Measurements from ENCODE around the gene SPAG6. TPM values are rescaled to one million over a fixed set of nuclear protein-coding genes. Genes with fewer than 3 reads are reported as not detected.

SPAG6 gene
- under 0.01 TPM in 1 of 2 replicates, not detected in the other for total RNA-seq
- not detected in 2 replicates for polyA plus RNA-seq
- not detected in 2 replicates for polyA plus RNA-seq (2012)
- polyA minus RNA-seq (ENCODE audit: low replicate concordance) = not detected in 2 replicates

GRCh38 chr10:22345301-22346095 is at the start of gene SPAG6:
TSS of gene SPAG6 (plus strand) at chr10:22345496. CDS start at chr10:22345612, 116 bp downstream.
- H4K20me1 ChIP-seq (ENCODE audit: control insufficient read depth, extremely low read depth, insufficient read depth, low read length) = no peaks in the 10 kb centered on the region
- no peak within 1 kb of the TSS for H3K27ac ChIP-seq (ENCODE audit: insufficient read depth, low read length)
- peaks cover 2% of the 10 kb centered on the region for H3K4me1 ChIP-seq (ENCODE audit: control insufficient read depth, extremely low read depth, insufficient read depth, low read length)
- no peaks in the 10 kb centered on the region for H3K36me3 ChIP-seq (ENCODE audit: control insufficient read depth, insufficient read depth, low read length)
- no peak within 1 kb of the TSS for H3K4me2 ChIP-seq (ENCODE audit: extremely low read depth, insufficient read depth, low read length)
- TF ChIP-seq CTCF (conservative IDR thresholded peaks at IDR 0.05 in 1 of 2, IDR thresholded peaks at IDR 0.05 in 1 of 2; ENCODE audit: low read depth in 1 of 2, low read length in 2 of 2) = no peak
- peak; percentile 86 for TF ChIP-seq EZH2 (IDR thresholded peaks at IDR 0.05; ENCODE audit: low read length, missing control alignments)
- H2AFZ ChIP-seq (ENCODE audit: low read length) = no peak within 1 kb of the TSS
- peaks cover 48% of the 10 kb centered on the region for H3K27me3 ChIP-seq (ENCODE audit: control insufficient read depth, insufficient read depth, low read length)
- H3K9ac ChIP-seq (ENCODE audit: insufficient read depth, low read length) = no peak within 1 kb of the TSS
- no peaks in the 10 kb centered on the region for H3K9me3 ChIP-seq (ENCODE audit: control insufficient read depth, insufficient read depth, low read depth, low read length)
- DNase-seq (ENCODE audit: low read depth in 2 of 2) = no peak
- H3K4me3 ChIP-seq (replicated peaks in 1 of 4; ENCODE audit: control extremely low read depth in 1 of 4, insufficient read depth in 1 of 4, low read depth in 3 of 4, low read length in 4 of 4) = no peak within 1 kb of the TSS
- no peaks in the 10 kb centered on the region for H3K79me2 ChIP-seq (ENCODE audit: control insufficient read depth, insufficient read depth, low read length)

- no peak overlapping the region for H3K9ac ChIP-seq (ENCODE audit: insufficient read depth, low read length)
- H3K27me3 ChIP-seq (ENCODE audit: control insufficient read depth, insufficient read depth, low read length) = no peaks in the 10 kb centered on the region
- no peaks in the 10 kb centered on the region for H3K9me3 ChIP-seq (ENCODE audit: control insufficient read depth, insufficient read depth, low read depth, low read length)
- no peak for DNase-seq (ENCODE audit: low read depth in 2 of 2)
- H3K79me2 ChIP-seq (ENCODE audit: control insufficient read depth, insufficient read depth, low read length) = no peaks in the 10 kb centered on the region
- no peak overlapping the region for H3K4me2 ChIP-seq (ENCODE audit: extremely low read depth, insufficient read depth, low read length)
- H2AFZ ChIP-seq (ENCODE audit: low read length) = no peak overlapping the region
- H3K36me3 ChIP-seq (ENCODE audit: control insufficient read depth, insufficient read depth, low read length) = no peaks in the 10 kb centered on the region
- TF ChIP-seq CTCF (conservative IDR thresholded peaks at IDR 0.05 in 1 of 2, IDR thresholded peaks at IDR 0.05 in 1 of 2; ENCODE audit: low read depth in 1 of 2, low read length in 2 of 2) (peak in 1 of 2 donors; percentile 13), EZH2 (IDR thresholded peaks at IDR 0.05; ENCODE audit: low read length, missing control alignments) (no peak)
- no peaks in the 10 kb centered on the region for H3K4me1 ChIP-seq (ENCODE audit: control insufficient read depth, extremely low read depth, insufficient read depth, low read length)
- H3K4me3 ChIP-seq (replicated peaks in 1 of 4; ENCODE audit: control extremely low read depth in 1 of 4, insufficient read depth in 1 of 4, low read depth in 3 of 4, low read length in 4 of 4) = no peak overlapping the region
- no peak overlapping the region for H3K27ac ChIP-seq (ENCODE audit: insufficient read depth, low read length)
- H4K20me1 ChIP-seq (ENCODE audit: control insufficient read depth, extremely low read depth, insufficient read depth, low read length) = no peaks in the 10 kb centered on the region
Measured at GRCh38 chr10:22301193-22301592, 44.1 kb upstream of the SPAG6 start.

- no peak overlapping the region for H3K9ac ChIP-seq (ENCODE audit: insufficient read depth, low read length)
- H3K36me3 ChIP-seq (ENCODE audit: control insufficient read depth, insufficient read depth, low read length) = no peaks in the 10 kb centered on the region
- H3K27me3 ChIP-seq (ENCODE audit: control insufficient read depth, insufficient read depth, low read length) = no peaks in the 10 kb centered on the region
- H3K4me3 ChIP-seq (replicated peaks in 1 of 4; ENCODE audit: control extremely low read depth in 1 of 4, insufficient read depth in 1 of 4, low read depth in 3 of 4, low read length in 4 of 4) = no peak overlapping the region
- peaks cover 1% of the 10 kb centered on the region for H3K4me1 ChIP-seq (ENCODE audit: control insufficient read depth, extremely low read depth, insufficient read depth, low read length)
- H3K4me2 ChIP-seq (ENCODE audit: extremely low read depth, insufficient read depth, low read length) = no peak overlapping the region
- no peak overlapping the region for H2AFZ ChIP-seq (ENCODE audit: low read length)
- H3K27ac ChIP-seq (ENCODE audit: insufficient read depth, low read length) = no peak overlapping the region
- TF ChIP-seq EZH2 (IDR thresholded peaks at IDR 0.05; ENCODE audit: low read length, missing control alignments) (no peak), CTCF (conservative IDR thresholded peaks at IDR 0.05 in 1 of 2, IDR thresholded peaks at IDR 0.05 in 1 of 2; ENCODE audit: low read depth in 1 of 2, low read length in 2 of 2) (no peak)
- no peaks in the 10 kb centered on the region for H3K79me2 ChIP-seq (ENCODE audit: control insufficient read depth, insufficient read depth, low read length)
- H4K20me1 ChIP-seq (ENCODE audit: control insufficient read depth, extremely low read depth, insufficient read depth, low read length) = no peaks in the 10 kb centered on the region
- no peak for DNase-seq (ENCODE audit: low read depth in 2 of 2)
- no peaks in the 10 kb centered on the region for H3K9me3 ChIP-seq (ENCODE audit: control insufficient read depth, insufficient read depth, low read depth, low read length)
Measured at GRCh38 chr10:22303461-22303860, 41.8 kb upstream of the SPAG6 start.
